ENCODE measurements around the gene GPR87.
A peak's percentile ranks its signal among the peaks of the same experiment; 100 is the strongest.

The GPR87 gene

DNA sequence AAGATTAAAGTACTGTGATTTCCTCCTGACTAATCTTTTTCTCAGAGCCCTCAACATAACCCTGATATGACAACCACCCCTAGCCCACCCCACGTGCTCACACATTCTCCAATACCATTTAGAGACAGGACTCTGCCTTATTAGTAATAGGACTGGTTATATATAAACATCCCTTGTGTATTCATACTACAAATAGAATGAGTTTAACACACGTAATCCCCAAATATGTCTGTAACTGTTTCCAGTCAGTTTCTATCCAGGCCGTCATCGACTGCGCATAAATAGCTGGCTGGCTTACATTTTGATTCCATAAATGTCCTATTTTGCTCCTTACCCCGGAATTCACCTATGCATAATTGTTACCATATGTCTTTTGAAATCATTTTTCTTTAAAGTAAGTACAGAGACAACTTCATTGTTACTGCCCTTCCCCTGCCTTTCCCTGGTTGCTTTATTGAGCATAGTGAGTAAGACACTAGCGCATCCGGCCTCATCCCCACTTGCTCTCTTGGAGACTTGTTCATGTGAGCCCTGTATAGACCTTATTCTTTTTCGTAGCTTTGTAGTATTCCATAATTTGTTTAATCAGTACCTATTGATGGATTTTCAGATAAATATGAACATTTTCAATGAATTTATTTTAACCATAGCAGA lies 34.8 kb downstream of the GPR87 start:
- DNase-seq: no peak

- DNase-seq: no peak
Measured at GRCh38 chr3:151278230-151278629, 38.4 kb downstream of the GPR87 start, which contains the start of gene P2RY14. Gene P2RY14 (minus strand): TSS chr3:151278542. CDS start chr3:151214316, 64,226 bp downstream.

DNA sequence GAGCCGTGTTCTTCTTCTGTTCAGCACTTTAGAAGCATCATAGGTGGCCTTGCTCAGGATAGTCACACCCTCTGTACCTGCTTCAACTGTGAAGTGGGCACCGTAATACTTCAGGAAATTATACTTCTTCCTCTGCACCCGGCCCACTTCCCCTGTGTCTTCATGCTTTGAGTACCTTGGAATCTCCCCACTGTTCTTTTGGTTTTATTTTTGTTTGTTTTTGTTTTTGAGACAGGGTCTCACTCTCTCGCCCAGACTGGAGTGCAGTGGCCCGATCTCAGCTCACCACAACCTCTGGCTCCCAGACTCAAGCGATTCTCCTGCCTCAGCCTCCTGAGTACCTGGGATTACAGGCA lies 40.0 kb downstream of the GPR87 start:
- peak; percentile 62 for DNase-seq

- no peak for DNase-seq
Measured at GRCh38 chr3:151276038-151276686, 40.5 kb downstream of the GPR87 start.

DNA sequence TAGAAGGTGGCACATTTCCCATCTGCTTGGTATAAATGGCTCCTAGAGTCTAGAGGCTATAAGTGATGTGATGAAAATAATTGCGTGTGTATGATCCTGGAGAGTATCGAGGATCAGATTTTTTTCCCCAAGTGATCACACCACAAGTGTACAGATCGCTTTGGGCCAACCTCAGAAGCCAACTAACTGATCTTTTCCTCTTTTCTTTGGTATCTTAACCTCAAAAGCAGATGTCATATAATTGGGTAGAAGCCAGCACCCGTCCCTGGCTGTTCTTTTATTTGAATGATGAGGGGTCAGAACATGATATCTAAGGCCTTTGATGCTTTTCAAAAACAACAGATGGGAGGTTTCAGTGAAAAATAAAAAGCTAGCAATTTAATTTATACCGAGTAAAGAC lies 41.5 kb downstream of the GPR87 start:
- no peak for DNase-seq

DNA sequence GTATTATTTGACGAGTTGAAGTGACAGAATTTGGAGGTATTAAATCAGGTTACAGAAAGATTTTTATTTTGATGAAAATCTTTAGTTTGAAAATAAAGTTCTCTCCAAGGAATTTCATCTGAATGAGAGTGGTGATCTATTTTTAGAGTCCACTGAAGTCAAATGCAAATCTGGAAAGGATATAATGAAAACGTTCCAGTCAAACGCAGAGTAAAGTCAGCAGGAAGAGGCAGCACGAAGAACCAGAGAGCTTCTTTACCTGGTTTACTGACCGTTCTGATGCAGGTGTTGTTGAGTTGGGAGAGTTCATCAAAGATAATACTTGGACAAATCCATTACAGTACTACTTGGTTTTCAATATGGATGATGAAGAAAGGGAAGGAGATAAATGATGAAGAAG lies 47.0 kb downstream of the GPR87 start:
- DNase-seq: no peak

DNA sequence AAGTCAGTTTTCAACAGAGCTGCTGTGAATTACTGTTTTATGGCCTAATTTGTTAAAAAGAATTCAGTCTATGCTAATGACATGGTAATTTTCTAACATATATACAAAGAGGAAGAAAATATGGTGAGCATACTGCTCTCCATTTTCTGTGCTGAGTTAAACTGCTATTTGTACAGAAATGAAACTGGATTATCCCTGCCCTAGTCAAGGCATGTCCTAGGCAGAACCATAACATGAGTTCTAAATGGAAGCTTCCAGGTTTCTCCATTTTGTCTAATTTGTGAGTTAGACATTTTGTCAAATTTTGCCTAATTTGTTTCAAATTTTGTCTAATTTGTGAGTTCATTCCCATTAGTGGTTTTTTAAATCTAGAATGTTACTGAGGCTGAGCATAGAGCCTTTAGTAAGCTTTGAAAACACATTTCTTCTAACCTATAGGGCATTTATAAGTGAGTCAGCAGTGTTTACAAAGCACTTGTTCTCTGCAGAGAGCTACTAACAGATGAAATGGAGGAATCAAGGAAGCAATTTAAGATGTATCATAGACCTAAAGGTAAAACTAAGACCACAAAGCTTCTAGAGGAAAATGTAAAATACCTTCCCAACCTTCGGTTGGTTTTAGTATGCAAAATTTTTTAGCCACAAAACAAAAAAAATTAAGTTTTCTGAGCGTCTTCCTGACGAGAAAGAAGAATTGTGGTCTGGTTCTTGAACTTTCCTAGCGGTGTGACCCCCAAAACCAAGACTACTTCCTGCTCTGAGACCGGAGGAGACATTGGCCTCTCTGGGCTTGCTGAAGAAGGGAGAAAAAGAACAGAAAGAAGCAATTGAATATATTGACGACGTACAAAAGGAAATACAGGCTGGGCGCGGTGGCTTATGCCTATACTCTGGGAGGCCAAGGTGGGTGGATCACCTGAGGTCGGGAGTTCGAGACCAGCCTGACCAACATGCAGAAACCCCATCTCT lies 48.1 kb downstream of the GPR87 start:
- DNase-seq: no peak

DNA sequence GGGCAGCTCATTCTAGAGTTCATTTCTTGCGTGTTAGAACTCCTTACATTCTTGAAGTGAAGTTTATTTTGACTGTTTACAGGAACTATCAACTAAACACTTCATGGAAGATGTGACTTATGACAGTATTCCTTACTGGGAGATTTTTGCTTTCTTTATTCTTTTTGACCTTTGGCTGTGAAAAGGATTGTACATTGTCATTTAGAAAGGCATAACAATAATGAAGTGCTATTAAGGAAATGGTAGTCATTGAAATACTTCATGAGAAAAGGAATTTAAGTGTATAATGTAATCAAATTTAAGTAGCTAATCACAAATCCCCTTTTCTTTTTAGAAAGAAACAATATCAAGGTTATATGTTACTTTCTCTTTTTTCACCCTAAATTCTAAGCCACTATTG lies 49.6 kb downstream of the GPR87 start:
- DNase-seq: no peak

- DNase-seq: no peak
Measured at GRCh38 chr3:151265866-151266265, 50.8 kb downstream of the GPR87 start.

- DNase-seq: no peak
Measured at GRCh38 chr3:151265166-151265565, 51.5 kb downstream of the GPR87 start.

DNA sequence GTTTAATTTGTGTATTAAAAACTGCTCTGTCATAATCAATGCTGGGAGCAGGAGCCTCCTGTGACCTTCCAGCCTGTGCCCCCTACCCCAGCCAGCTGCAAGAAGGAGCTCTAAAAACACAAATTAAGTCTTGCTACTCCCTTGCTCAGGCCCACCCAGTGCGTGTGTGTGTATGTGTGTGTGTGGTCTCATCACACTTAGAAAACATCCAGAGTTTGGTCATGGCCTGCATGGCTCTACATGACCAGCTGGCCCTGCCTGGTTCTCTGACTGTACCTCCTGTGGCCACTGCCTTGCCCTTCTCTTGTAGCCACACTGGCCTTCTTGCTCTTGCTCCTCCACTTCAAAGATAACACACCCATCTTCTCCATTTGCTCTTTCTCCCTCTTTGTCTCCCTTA lies 52.0 kb downstream of the GPR87 start:
- DNase-seq: no peak

DNA sequence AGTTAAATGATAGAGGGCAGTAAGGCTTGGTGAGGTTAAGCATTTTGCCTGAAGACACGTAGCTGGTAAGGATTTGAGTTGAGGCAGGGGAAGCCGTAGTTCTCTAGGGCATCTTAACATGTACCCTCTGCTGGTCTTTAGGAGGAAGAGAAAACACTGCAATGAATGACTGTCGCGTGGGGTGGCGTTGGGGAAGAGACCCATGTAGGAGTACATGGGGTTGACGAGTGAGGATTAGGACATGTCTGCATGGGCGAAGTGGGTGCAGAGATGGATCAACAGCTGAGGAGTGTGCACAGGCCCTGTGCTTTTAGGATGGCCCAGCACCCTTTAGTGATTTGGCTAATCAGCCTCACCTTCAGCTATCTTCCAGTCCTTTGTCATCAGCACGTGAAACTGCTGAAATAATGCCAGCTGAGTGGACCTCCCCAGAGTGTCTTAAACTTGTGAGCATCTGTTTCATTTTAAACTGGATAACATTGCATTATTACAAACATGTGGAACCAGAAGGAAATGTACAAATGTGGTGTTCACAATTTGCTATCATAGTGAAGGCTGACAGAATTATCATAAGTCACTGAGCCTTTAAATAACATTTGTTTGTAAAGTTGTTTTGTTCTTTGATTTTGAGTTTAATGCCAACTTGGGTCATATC lies 53.6 kb downstream of the GPR87 start:
- DNase-seq: no peak

- no peak for DNase-seq
Measured at GRCh38 chr3:151259664-151260063, 57.0 kb downstream of the GPR87 start.

DNA sequence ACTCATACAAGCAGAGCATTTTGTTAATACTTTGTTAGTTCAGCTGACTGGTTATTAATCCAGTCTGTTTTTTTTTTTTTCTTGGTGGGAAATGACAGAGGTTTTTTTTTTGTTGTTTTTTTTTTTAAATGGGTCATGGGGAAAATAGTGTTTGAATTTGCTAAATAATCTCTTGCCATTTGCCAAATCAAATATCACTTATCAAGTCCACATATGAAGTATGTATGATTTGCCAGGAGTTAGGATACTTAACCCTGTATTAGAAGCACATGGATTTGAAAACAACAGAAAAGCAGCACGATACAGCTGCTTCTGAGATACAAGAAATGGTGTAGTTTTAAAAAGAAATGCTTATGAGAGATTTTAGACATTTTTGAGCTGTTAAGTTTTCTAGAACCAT lies 59.9 kb downstream of the GPR87 start:
- DNase-seq: no peak

- no peak for DNase-seq
Measured at GRCh38 chr3:151248772-151249337, 67.8 kb downstream of the GPR87 start.
